MM.1S (cell line): ENCODE data around the gene PHF12.

Experiments
- CTCF ChIP-seq: fragments of 300-600 bp; sonication (generic); IDR thresholded peaks from 2 replicates; pipeline ENCODE4 v1.5.1; 2016; ENCODE audit warnings: antibody characterized with exemption, low read length, mixed read lengths
- EZH2 ChIP-seq: fragments of 300-600 bp; sonication (generic); optimal IDR thresholded peaks from 2 replicates; pipeline ENCODE3; 2017; ENCODE audit warnings: low read depth, mild to moderate bottlenecking, antibody characterized with exemption, low read length, mixed read lengths
- EZH2phosphoT487 ChIP-seq: fragments of 300-600 bp; sonication (generic); IDR thresholded peaks from 2 replicates; pipeline ENCODE4 v1.6.1; 2018; ENCODE audit warnings: antibody characterized with exemption, low read length

- TF ChIP-seq EZH2 (no peak), CTCF (no peak), EZH2phosphoT487 (no peak)
These were observed 17.6 kb upstream of the PHF12 start for GRCh38 chr17:28968914-28969295.
